Endothelial cell of umbilical vein (primary cell): ENCODE measurements around the gene TOGARAM2. TPM values are rescaled to one million over a fixed set of nuclear protein-coding genes. Genes with fewer than 3 reads are reported as not detected.

Experiments
- BruUV-seq: library from RNA; stranded (reverse); fragments of 400-500 nt; replicated peaks from 2 replicates; lab custom pipeline; 2021; lab: Mats Ljungman, UMichigan
- CTCF ChIA-PET: fragments of 300-600, 350-600 bp; sonication (Branson Sonifier 250); formaldehyde crosslinking; loops from one replicate; lab custom pipeline; 2021; ENCODE audit warnings: antibody characterized with exemption, inconsistent platforms; lab: Charles Lee
- POLR2A ChIA-PET: fragments of 300-600, 350-600 bp; sonication (Branson Sonifier 250); formaldehyde crosslinking; loops from one replicate; lab custom pipeline; 2021; ENCODE audit warnings: antibody characterized with exemption, inconsistent platforms; lab: Charles Lee
- DNase-seq: peaks from one replicate; pipeline ENCODE4 v3.0.0-alpha.2; 2011; ENCODE audit warnings: low read depth, low spot score
- FAIRE-seq: peaks from 2 replicates; lab custom pipeline; 2011; peaks lifted over from hg19 to GRCh38; lab: Jason Lieb, UNC
- H2AFZ ChIP-seq: 2 replicates; pipeline ENCODE4 v1.6.0; 2012; ENCODE audit warnings: low read depth, low read length, control low read depth, inconsistent platforms
- H3K27ac ChIP-seq: 2 replicates; pipeline ENCODE4 v1.5.1; 2011; ENCODE audit warnings: low read depth, mild to moderate bottlenecking, control low read depth, low read length, moderate library complexity; ENCODE audit not compliant: insufficient read depth
- H3K27me3 ChIP-seq, 2 experiments: 2 replicates each; pipeline versions ENCODE4 v1.6.0 to v1.6.1; 2011; ENCODE audit warnings: low read length in 2 of 2, mixed read lengths in 1 of 2; ENCODE audit not compliant: control insufficient read depth in 2 of 2, insufficient read depth in 2 of 2
- H3K36me3 ChIP-seq, 2 experiments: 2 replicates in 1 of 2; 3 replicates in 1 of 2; pipeline ENCODE4 v1.5.1; 2011; ENCODE audit warnings: low read length in 2 of 2, mild to moderate bottlenecking in 1 of 2, moderate library complexity in 1 of 2; ENCODE audit not compliant: control insufficient read depth in 2 of 2, insufficient read depth in 2 of 2; ENCODE audit errors: extremely low read depth in 1 of 2
- H3K4me1 ChIP-seq: 3 replicates; pipeline ENCODE4 v1.5.1; 2011; ENCODE audit warnings: mild to moderate bottlenecking, low read length; ENCODE audit not compliant: control insufficient read depth, insufficient read depth; ENCODE audit errors: extremely low read depth
- H3K4me2 ChIP-seq: 2 replicates; pipeline ENCODE4 v1.6.1; 2011; ENCODE audit warnings: low read length, control low read depth, mixed read lengths; ENCODE audit not compliant: insufficient read depth
- H3K4me3 ChIP-seq, 3 experiments: fragments of 200-600 bp in 1 of 3; sonication (generic), shearing (Covaris generic) in 1 of 3; replicated peaks in 1 of 3; 2 replicates each; pipeline ENCODE4 v1.5.1; 2011 to 2016; ENCODE audit warnings: control low read depth in 3 of 3, low read length in 3 of 3, mild to moderate bottlenecking in 2 of 3, inconsistent platforms in 1 of 3, low read depth in 1 of 3, moderate library complexity in 1 of 3; ENCODE audit not compliant: insufficient read depth in 1 of 3
- H3K79me2 ChIP-seq: 2 replicates; pipeline ENCODE4 v1.6.0; 2012; ENCODE audit warnings: low read length, inconsistent platforms; ENCODE audit not compliant: control insufficient read depth, insufficient read depth
- H3K9ac ChIP-seq: replicated peaks from 2 replicates; pipeline ENCODE3; 2011; ENCODE audit warnings: low read length, control low read depth; ENCODE audit not compliant: insufficient read depth; ENCODE audit errors: extremely low read depth
- H3K9me1 ChIP-seq: replicated peaks from 3 replicates; pipeline ENCODE4 v1.6.0; 2011; ENCODE audit warnings: mild to moderate bottlenecking, low read length; ENCODE audit not compliant: control insufficient read depth, insufficient read depth; ENCODE audit errors: extremely low read depth
- H3K9me3 ChIP-seq: replicated peaks from 2 replicates; pipeline ENCODE4 v1.5.1; 2012; ENCODE audit warnings: low read length, inconsistent platforms; ENCODE audit not compliant: control insufficient read depth, insufficient read depth
- H4K20me1 ChIP-seq: replicated peaks from 2 replicates; pipeline ENCODE3; 2011; ENCODE audit warnings: mild to moderate bottlenecking, low read length; ENCODE audit not compliant: control insufficient read depth, insufficient read depth; ENCODE audit errors: extremely low read depth
- CTCF ChIP-seq, 2 donors: IDR thresholded peaks; 1 replicate in 1 of 2; 2 replicates in 1 of 2; pipeline ENCODE4 v1.5.1; 2011; ENCODE audit warnings: low read length in 2 of 2, mild to moderate bottlenecking in 2 of 2, moderate library complexity in 2 of 2, control low read depth in 1 of 2, inconsistent platforms in 1 of 2, low read depth in 1 of 2; ENCODE audit not compliant: insufficient read depth in 1 of 2; ENCODE audit errors: extremely low read depth in 1 of 2
- EZH2 ChIP-seq: IDR thresholded peaks from 2 replicates; pipeline ENCODE4 v1.6.1; 2012; ENCODE audit warnings: borderline replicate concordance, low read depth, mild to moderate bottlenecking, moderate library complexity, low read length, inconsistent platforms; ENCODE audit not compliant: severe bottlenecking
- FOS ChIP-seq: IDR thresholded peaks from 2 replicates; pipeline ENCODE4 v1.6.1; 2011; ENCODE audit warnings: mild to moderate bottlenecking, low read length, moderate library complexity, borderline replicate concordance; ENCODE audit not compliant: insufficient read depth
- GATA2 ChIP-seq: IDR thresholded peaks from 2 replicates; pipeline ENCODE4 v1.7.0; 2011; ENCODE audit warnings: low read depth, mild to moderate bottlenecking, moderate library complexity, mixed read lengths, low read length; ENCODE audit not compliant: insufficient read length, insufficient read depth
- JUN ChIP-seq: IDR thresholded peaks from 2 replicates; pipeline ENCODE4 v1.6.1; 2011; ENCODE audit warnings: borderline replicate concordance, low read depth; ENCODE audit not compliant: insufficient read length, insufficient read depth
- MYC ChIP-seq: IDR thresholded peaks from one replicate; pipeline ENCODE4 v1.6.1; 2011; ENCODE audit warnings: mild to moderate bottlenecking, low read depth, low read length
- POLR2A ChIP-seq: IDR thresholded peaks from 2 replicates; pipeline ENCODE4 v1.6.1; 2012; ENCODE audit warnings: low read depth, mild to moderate bottlenecking, control low read depth, low read length
- dilution Hi-C: fragments of 300-500 bp; cut with MboI; formaldehyde crosslinking; loops from one replicate; pipeline ENCODE4 v1.15.0; 2019; ENCODE audit warnings: low sequenced_read_pairs; ENCODE audit not compliant: extremely low pct_ligation_motif_present
- intact Hi-C: fragments of 100-400 bp; cut with micrococcal nuclease; formaldehyde crosslinking; loops from one replicate; pipeline ENCODE4 v1.10.0; 2022
- polyA plus RNA-seq, 4 experiments: library from polyadenylated mRNA; depleted of rRNA in 3 of 4; stranded (reverse) in 3 of 4; unstranded in 1 of 4; fragments of >200 nt; gene quantifications; 2 replicates each; pipeline versions ENCODE4 v1.2.1 to v1.2.3, GENCODE V29; 2011 to 2012; ENCODE audit warnings: missing spikeins in 1 of 4
- total RNA-seq: library from RNA; stranded (reverse); gene quantifications from 2 replicates; pipeline ENCODE4 v1.2.3, GENCODE V29; 2021

Gene TOGARAM2
- total and polyA plus RNA-seq, 2 donors (not counting 3 experiments of a cell fraction or from before 2014, with no cell fraction given), result not detected

- Histone ChIP-seq H3K79me2 (no peaks in the 10 kb centered on the region), H3K27ac (no peak overlapping the region), H3K36me3 (peaks cover 7 to 26% of the 10 kb centered on the region in 2 experiments), H3K4me1 (no peaks in the 10 kb centered on the region), H4K20me1 (peaks cover 2% of the 10 kb centered on the region), H3K4me3 (no peak overlapping the region), H3K9ac (no peak overlapping the region), H3K4me2 (no peak overlapping the region), H2AFZ (no peak overlapping the region), H3K9me1 (no peaks in the 10 kb centered on the region), H3K9me3 (no peaks in the 10 kb centered on the region), H3K27me3 (no peaks in the 10 kb centered on the region)
- BruUV-seq, result no TSS peak
- dilution Hi-C loops, result no loop called here
- DNase-seq (no peak), FAIRE-seq (no peak)
- intact Hi-C loops, result no loop called here
- POLR2A ChIA-PET, result no interaction called here
- CTCF ChIA-PET, result no interaction called here
- no peak for TF ChIP-seq CTCF (IDR thresholded peaks at IDR 0.05; ENCODE audit: extremely low read depth in 1 of 2, insufficient read depth in 1 of 2, low read depth in 1 of 2, low read length in 2 of 2)
- no peak for TF ChIP-seq EZH2
- no peak for TF ChIP-seq POLR2A
- TF ChIP-seq JUN, result no peak
- no peak for TF ChIP-seq MYC
- TF ChIP-seq GATA2, result no peak
- no peak for TF ChIP-seq FOS
These were observed 30.0 kb upstream of the TOGARAM2 start for GRCh38 chr2:28950941-28951630.
